ENCODE measurements around the gene MRPS30. TPM values are rescaled to one million over a fixed set of nuclear protein-coding genes. Genes with fewer than 3 reads are reported as not detected.
"Not testable (repeated sequence)": the region's sequence is repeated elsewhere in the genome, so short reads cannot be mapped to it uniquely, and the experiment has no call there.

The MRPS30 gene
- total RNA-seq, 1 donor from 2014 or later: 87.4 TPM

GRCh38 chr5:44821164-44821563, 12.4 kb downstream of the MRPS30 start:
- no peaks in the 10 kb centered on the region for H3K27me3 ChIP-seq

GRCh38 chr5:44824662-44825061, 15.9 kb downstream of the MRPS30 start:
- not testable (repeated sequence) for H3K27ac Mint-ChIP-seq; H3K27ac ChIP-seq; H3K36me3 Mint-ChIP-seq; H3K4me3 ChIP-seq; H3K4me2 ChIP-seq; H3F3A ChIP-seq (ENCODE audit: low read depth); H3K4me3 Mint-ChIP-seq; H3K9ac ChIP-seq; DNase-seq (ENCODE audit: low spot score); H3K27me3 Mint-ChIP-seq (ENCODE audit: insufficient read depth, low read depth); H3K4me1 ChIP-seq; H3K9me3 Mint-ChIP-seq; H4K20me1 ChIP-seq (ENCODE audit: low read depth); H2AFZ ChIP-seq (replicated peaks); H3K27me3 ChIP-seq; H3K36me3 ChIP-seq; H3K9me3 ChIP-seq (ENCODE audit: low read depth); H3K4me1 Mint-ChIP-seq; H3K79me2 ChIP-seq (ENCODE audit: low read depth)

More at GRCh38 chr5:44821164-44821563, 12.4 kb downstream of the MRPS30 start:
- Mint-ChIP-seq H3K9me3 (no peaks in the 10 kb centered on the region), H3K27me3 (ENCODE audit: insufficient read depth, low read depth) (no peaks in the 10 kb centered on the region), H3K27ac (no peak overlapping the region), H3K4me1 (no peaks in the 10 kb centered on the region), H3K36me3 (peaks cover 9% of the 10 kb centered on the region), H3K4me3 (no peak overlapping the region)
- no peaks in the 10 kb centered on the region for H3K79me2 ChIP-seq (ENCODE audit: low read depth)
- H3K9me3 ChIP-seq (ENCODE audit: low read depth): no peaks in the 10 kb centered on the region
- no peak for TF ChIP-seq CTCF (IDR thresholded peaks at IDR 0.05)
- TF ChIP-seq EZH2 (IDR thresholded peaks at IDR 0.05): no peak
- no peak for TF ChIP-seq EZH2phosphoT487 (IDR thresholded peaks at IDR 0.05)
- no peak overlapping the region for H3K9ac ChIP-seq
- no peak for DNase-seq (ENCODE audit: low spot score)
- no peak overlapping the region for H3K4me3 ChIP-seq
- H2AFZ ChIP-seq (replicated peaks): no peak overlapping the region
- no peak overlapping the region for H3K27ac ChIP-seq
- H4K20me1 ChIP-seq (ENCODE audit: low read depth): peaks cover 3% of the 10 kb centered on the region
- no peaks in the 10 kb centered on the region for H3K4me1 ChIP-seq
- H3F3A ChIP-seq (ENCODE audit: low read depth): no peaks in the 10 kb centered on the region
- no peak overlapping the region for H3K4me2 ChIP-seq
- H3K36me3 ChIP-seq: peaks cover 15% of the 10 kb centered on the region

- Mint-ChIP-seq H3K9me3 (no peaks in the 10 kb centered on the region), H3K4me1 (no peaks in the 10 kb centered on the region), H3K27ac (no peak overlapping the region), H3K4me3 (no peak overlapping the region), H3K36me3 (peaks cover 4% of the 10 kb centered on the region), H3K27me3 (ENCODE audit: insufficient read depth, low read depth) (no peaks in the 10 kb centered on the region)
- TF ChIP-seq EZH2 (IDR thresholded peaks at IDR 0.05) (no peak), CTCF (IDR thresholded peaks at IDR 0.05) (no peak), EZH2phosphoT487 (IDR thresholded peaks at IDR 0.05) (no peak)
- Histone ChIP-seq H3K79me2 (ENCODE audit: low read depth) (no peaks in the 10 kb centered on the region), H3K36me3 (peaks cover 8% of the 10 kb centered on the region), H3K4me2 (no peak overlapping the region), H3K27ac (no peak overlapping the region), H2AFZ (replicated peaks) (no peak overlapping the region), H3K4me1 (no peaks in the 10 kb centered on the region), H3K27me3 (no peaks in the 10 kb centered on the region), H3K4me3 (no peak overlapping the region), H3K9ac (no peak overlapping the region), H3K9me3 (ENCODE audit: low read depth) (no peaks in the 10 kb centered on the region), H3F3A (ENCODE audit: low read depth) (no peaks in the 10 kb centered on the region), H4K20me1 (ENCODE audit: low read depth) (no peaks in the 10 kb centered on the region)
- no peak for DNase-seq (ENCODE audit: low spot score)
Measured at GRCh38 chr5:44827681-44828080, 18.9 kb downstream of the MRPS30 start.

GRCh38 chr5:44828719-44829118, 20.0 kb downstream of the MRPS30 start:
- no peaks in the 10 kb centered on the region for H3F3A ChIP-seq (ENCODE audit: low read depth)
- no peaks in the 10 kb centered on the region for H3K27me3 ChIP-seq
- peaks cover 3% of the 10 kb centered on the region for H3K36me3 ChIP-seq
- no peak for DNase-seq (ENCODE audit: low spot score)
- H2AFZ ChIP-seq (replicated peaks): no peak overlapping the region
- Mint-ChIP-seq H3K36me3 (peaks cover 4% of the 10 kb centered on the region), H3K4me1 (no peaks in the 10 kb centered on the region), H3K27me3 (ENCODE audit: insufficient read depth, low read depth) (no peaks in the 10 kb centered on the region), H3K27ac (no peak overlapping the region), H3K4me3 (no peak overlapping the region), H3K9me3 (no peaks in the 10 kb centered on the region)
- no peaks in the 10 kb centered on the region for H4K20me1 ChIP-seq (ENCODE audit: low read depth)
- H3K9ac ChIP-seq: no peak overlapping the region
- H3K4me2 ChIP-seq: no peak overlapping the region
- no peak overlapping the region for H3K4me3 ChIP-seq
- no peaks in the 10 kb centered on the region for H3K4me1 ChIP-seq
- no peaks in the 10 kb centered on the region for H3K9me3 ChIP-seq (ENCODE audit: low read depth)
- no peak for TF ChIP-seq EZH2 (IDR thresholded peaks at IDR 0.05)
- TF ChIP-seq EZH2phosphoT487 (IDR thresholded peaks at IDR 0.05): no peak
- no peak for TF ChIP-seq CTCF (IDR thresholded peaks at IDR 0.05)
- no peaks in the 10 kb centered on the region for H3K79me2 ChIP-seq (ENCODE audit: low read depth)
- no peak overlapping the region for H3K27ac ChIP-seq
